C4-2B (cell line): ENCODE measurements around the gene COMMD2.

Experiments used
- H3K27ac ChIP-seq: fragments of 450-650 bp; 2 replicates; pipeline ENCODE4 v1.5.1; 2017
- ZFX ChIP-seq: fragments of 450-650 bp; IDR thresholded peaks from 2 replicates; pipeline ENCODE4 v1.6.1; 2017
- TF ChIP-seq, protein P1 (sequence below): fragments of 450-650 bp; conservative IDR thresholded peaks from 2 replicates; pipeline ENCODE4 v1.5.1; 2017; ENCODE audit warnings: mild to moderate bottlenecking

The COMMD2 gene

DNA sequence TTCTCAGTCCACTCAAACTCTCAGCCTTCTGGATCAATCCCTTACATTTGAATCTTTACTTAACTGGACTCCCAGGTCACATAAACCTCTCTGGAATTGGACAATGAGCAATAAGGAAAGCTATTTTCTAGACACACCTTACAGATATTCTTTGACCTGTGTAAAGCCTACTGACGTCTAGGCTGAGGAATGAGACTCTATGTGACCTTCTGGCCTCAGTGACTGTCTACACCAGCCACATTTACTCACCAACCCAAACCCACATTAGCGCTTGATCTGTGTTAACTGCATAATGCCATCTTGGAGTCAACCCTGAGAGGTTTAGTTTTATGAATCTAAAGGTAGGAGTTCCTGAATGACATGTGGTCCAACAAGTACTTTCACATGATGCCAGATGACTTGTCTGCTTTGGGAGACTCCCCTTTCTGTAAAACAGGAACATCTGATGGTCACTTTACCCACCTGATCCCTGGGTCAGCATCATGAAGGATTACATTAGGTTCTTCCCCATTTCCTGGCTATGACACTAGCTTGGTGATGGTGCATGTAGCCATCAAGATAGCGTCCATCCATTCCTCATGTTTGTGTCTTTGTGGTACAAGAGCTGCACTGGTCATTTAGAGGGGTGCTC is 11.4 kb upstream of the COMMD2 start:
- no peak overlapping the region for H3K27ac ChIP-seq
- TF ChIP-seq ZFX = no peak
- TF ChIP-seq, protein P1, sequence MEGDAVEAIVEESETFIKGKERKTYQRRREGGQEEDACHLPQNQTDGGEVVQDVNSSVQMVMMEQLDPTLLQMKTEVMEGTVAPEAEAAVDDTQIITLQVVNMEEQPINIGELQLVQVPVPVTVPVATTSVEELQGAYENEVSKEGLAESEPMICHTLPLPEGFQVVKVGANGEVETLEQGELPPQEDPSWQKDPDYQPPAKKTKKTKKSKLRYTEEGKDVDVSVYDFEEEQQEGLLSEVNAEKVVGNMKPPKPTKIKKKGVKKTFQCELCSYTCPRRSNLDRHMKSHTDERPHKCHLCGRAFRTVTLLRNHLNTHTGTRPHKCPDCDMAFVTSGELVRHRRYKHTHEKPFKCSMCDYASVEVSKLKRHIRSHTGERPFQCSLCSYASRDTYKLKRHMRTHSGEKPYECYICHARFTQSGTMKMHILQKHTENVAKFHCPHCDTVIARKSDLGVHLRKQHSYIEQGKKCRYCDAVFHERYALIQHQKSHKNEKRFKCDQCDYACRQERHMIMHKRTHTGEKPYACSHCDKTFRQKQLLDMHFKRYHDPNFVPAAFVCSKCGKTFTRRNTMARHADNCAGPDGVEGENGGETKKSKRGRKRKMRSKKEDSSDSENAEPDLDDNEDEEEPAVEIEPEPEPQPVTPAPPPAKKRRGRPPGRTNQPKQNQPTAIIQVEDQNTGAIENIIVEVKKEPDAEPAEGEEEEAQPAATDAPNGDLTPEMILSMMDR = no peak

DNA sequence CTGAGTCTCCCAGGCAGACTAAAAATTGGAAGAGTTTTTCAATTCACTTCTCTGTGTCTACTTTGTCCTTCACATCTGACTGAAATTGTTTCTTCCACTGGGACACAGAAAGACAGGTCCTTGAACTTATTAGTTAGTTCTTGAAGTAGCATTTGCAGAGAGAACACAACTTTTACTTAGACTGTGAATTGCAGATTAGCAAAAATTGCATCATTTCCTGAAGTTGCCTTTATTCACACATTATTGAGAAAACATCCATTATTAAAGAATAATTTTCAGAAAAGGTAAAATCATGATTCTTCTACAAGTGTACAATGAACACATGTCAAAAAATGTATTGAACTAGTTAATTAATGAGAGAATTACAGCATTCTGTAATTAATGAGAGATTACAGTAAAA is 1.4 kb upstream of the COMMD2 start:
- no peak overlapping the region for H3K27ac ChIP-seq
- TF ChIP-seq ZFX = no peak
- TF ChIP-seq, protein P1 = no peak

DNA sequence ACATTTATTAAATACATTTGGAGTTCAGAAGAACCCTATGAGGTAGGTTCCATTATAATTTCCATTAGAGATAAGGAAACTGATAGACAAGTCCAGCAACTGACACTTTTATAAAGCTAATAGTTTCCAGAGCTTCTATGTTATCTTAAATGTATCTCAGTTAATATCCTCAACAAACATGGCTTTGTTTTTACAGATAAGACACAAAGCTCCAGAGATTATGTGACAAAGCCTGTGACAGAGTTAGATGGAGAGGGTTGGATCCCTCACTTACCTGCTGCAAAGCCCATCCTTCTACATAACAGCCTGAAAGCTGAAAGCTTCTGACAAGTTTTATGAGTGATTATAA is 473 bp upstream of the COMMD2 start:
- TF ChIP-seq ZFX = no peak
- TF ChIP-seq, protein P1 = peak; percentile 64
- no peak overlapping the region; the same call in 1 of the 2 replicates for H3K27ac ChIP-seq

DNA sequence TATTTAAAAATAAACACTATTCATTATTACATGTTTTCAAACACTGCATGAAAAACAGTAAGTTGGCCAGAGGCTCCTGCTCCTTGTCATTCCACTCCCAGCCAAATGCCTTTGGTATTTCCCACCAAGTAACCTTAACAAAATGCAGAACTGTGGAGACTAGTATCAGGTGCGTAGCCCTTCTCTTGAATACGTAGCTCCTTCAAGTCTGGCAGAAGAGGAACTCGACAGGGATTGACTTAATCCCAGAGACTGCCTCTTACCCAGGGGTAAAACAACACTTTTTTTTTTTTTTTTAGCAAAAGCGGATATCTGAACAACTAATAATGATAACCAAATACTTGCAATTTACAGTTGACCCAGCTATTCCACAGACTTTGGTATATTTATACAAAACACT is 738 bp downstream of the COMMD2 start:
- peak overlapping the region; percentile 77 for H3K27ac ChIP-seq
- no peak for TF ChIP-seq ZFX
- TF ChIP-seq, protein P1 = no peak

DNA sequence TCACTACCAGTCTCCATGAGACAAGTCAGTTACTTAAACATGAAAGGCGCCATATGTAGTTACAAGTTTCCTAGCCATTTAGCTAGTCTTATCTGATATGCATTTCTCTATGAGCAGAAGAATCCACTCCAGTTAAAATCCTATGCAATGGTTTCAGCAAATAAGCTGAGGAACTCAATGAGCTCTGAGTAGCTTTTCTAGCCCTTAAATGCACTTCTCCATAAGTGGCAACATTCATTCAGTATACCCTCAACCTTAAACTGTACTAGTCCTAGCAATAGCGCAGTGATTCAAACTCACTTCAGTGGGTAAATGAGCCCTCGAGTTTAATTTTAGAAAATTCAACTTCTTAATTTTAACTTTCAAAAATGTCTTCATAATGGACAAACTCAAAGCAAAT is 7.7 kb downstream of the COMMD2 start:
- TF ChIP-seq, protein P1 = no peak
- TF ChIP-seq ZFX = no peak

DNA sequence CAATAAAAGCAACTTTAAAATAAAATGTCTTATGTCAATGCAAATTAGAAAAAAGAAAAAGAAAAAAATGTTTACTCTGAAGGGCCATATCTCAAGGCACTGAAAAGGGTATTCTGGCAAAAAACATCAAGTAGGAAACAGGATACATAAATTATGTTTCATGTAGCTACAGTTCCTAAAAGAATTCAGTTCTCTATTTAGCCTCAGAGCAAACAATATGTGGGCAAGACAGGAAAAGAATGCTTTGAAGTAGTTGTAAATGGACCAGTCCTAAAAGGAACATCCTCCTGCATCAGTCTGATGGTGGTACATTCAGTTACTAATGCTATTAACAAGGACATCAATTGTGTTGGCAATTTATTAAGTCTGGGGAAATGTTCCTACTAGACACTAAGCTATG is 8.1 kb downstream of the COMMD2 start:
- H3K27ac ChIP-seq = no peak overlapping the region
- no peak for TF ChIP-seq ZFX
- TF ChIP-seq, protein P1 = no peak

More for the DNA sequence above, 7.7 kb downstream of the COMMD2 start:
- H3K27ac ChIP-seq = no peak overlapping the region

DNA sequence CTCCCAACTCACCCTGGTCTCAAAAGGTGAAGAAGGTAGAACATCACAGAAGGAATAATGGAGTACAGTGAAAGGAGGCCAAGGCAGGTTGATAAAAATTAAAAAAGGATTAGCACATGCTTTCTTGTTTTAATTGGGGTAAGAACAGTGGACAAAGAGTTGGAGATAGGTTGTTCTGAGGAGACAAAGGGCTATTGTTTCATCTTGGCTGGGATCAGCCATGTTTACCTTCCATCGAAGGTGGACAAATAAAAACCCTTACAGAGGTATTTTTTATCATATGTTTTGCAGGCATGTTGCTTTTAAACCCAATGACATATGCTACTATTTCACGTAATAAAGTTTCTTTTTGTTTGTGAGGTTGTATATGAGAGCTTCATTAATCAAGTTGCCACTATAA is 12.9 kb downstream of the COMMD2 start:
- no peak overlapping the region for H3K27ac ChIP-seq
- TF ChIP-seq ZFX = no peak
- TF ChIP-seq, protein P1 = no peak
